ENCODE data around the gene ARFGEF3.

Gene ARFGEF3

DNA sequence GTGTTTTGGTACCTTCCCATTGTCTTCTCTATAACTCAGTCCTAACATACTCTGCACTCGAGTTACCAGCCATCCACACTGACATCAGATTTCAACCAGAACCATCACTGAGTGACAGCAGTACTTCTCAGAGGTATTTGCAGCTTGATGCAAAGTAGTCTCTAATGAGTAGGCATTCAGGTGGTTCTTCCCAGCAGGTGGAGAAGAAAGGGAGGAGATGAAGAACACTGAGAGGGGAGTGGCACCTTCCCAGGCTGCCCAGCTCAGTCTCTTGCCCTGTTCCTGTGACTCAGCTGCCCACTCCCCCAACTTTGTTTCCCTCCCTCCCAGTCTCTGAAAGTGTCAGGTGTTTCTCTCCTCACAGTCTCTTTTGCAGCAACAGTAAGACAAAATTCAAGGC lies 177.3 kb downstream of the ARFGEF3 start:
- H3K9me3 ChIP-seq (ENCODE audit: control insufficient read depth, insufficient read depth, low read depth, low read length), result no peaks in the 10 kb centered on the region
- H3K4me1 ChIP-seq (ENCODE audit: control insufficient read depth, insufficient read depth, low read length), result no peaks in the 10 kb centered on the region
- peaks cover 0 to 33% of the 10 kb centered on the region in 2 experiments; a peak in 1 of 3 replicates for H3K36me3 ChIP-seq (ENCODE audit: control insufficient read depth in 2 of 2, insufficient read depth in 1 of 2, low read length in 2 of 2)
- CTCF ChIA-PET, result interaction anchor here (0.6 kb wide), 1 partner anchor 13 kb away, joined by 3 read pairs; no protein-coding TSS in a partner anchor
- H3K27ac ChIP-seq (ENCODE audit: extremely low read depth, low read depth, low read length), result no peak overlapping the region
- TF ChIP-seq, protein P1, sequence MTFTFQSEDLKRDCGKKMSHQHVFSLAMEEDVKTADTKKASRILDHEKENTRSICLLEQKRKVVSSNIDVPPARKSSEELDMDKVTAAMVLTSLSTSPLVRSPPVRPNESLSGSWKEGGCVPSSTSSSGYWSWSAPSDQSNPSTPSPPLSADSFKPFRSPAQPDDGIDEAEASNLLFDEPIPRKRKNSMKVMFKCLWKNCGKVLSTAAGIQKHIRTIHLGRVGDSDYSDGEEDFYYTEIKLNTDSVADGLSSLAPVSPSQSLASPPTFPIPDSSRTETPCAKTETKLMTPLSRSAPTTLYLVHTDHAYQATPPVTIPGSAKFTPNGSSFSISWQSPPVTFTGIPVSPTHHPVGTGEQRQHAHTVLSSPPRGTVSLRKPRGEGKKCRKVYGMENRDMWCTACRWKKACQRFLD (tag by site-specific recombination; IDR thresholded peaks at IDR 0.05), result no peak
- TF ChIP-seq, protein P2, sequence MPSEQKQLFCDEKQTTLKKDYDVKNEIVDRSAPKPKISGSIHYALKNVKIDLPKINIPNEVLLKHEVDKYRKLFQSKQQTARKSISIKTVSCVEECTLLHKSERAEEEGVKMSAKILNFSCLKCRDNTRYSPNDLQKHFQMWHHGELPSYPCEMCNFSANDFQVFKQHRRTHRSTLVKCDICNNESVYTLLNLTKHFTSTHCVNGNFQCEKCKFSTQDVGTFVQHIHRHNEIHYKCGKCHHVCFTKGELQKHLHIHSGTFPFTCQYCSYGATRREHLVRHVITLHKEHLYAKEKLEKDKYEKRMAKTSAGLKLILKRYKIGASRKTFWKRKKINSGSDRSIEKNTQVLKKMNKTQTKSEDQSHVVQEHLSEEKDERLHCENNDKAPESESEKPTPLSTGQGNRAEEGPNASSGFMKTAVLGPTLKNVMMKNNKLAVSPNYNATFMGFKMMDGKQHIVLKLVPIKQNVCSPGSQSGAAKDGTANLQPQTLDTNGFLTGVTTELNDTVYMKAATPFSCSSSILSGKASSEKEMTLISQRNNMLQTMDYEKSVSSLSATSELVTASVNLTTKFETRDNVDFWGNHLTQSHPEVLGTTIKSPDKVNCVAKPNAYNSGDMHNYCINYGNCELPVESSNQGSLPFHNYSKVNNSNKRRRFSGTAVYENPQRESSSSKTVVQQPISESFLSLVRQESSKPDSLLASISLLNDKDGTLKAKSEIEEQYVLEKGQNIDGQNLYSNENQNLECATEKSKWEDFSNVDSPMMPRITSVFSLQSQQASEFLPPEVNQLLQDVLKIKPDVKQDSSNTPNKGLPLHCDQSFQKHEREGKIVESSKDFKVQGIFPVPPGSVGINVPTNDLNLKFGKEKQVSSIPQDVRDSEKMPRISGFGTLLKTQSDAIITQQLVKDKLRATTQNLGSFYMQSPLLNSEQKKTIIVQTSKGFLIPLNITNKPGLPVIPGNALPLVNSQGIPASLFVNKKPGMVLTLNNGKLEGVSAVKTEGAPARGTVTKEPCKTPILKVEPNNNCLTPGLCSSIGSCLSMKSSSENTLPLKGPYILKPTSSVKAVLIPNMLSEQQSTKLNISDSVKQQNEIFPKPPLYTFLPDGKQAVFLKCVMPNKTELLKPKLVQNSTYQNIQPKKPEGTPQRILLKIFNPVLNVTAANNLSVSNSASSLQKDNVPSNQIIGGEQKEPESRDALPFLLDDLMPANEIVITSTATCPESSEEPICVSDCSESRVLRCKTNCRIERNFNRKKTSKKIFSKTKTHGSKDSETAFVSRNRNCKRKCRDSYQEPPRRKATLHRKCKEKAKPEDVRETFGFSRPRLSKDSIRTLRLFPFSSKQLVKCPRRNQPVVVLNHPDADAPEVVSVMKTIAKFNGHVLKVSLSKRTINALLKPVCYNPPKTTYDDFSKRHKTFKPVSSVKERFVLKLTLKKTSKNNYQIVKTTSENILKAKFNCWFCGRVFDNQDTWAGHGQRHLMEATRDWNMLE (tag by site-specific recombination; conservative IDR thresholded peaks at IDR 0.05; ENCODE audit: low read depth), result no peak
- TF ChIP-seq ZNF24 (tag by site-specific recombination; IDR thresholded peaks at IDR 0.05), result no peak
- TF ChIP-seq ZNF404 (tag by site-specific recombination; IDR thresholded peaks at IDR 0.05), result no peak
- no peak for TF ChIP-seq ZNF133 (tag by site-specific recombination; IDR thresholded peaks at IDR 0.05)
- no peak for TF ChIP-seq ZFP69B (tag by site-specific recombination; IDR thresholded peaks at IDR 0.05)
- POLR2A ChIA-PET, result no interaction called here
- H3K4me3 ChIP-seq (ENCODE audit: low read depth, low read length), result no peak overlapping the region

DNA sequence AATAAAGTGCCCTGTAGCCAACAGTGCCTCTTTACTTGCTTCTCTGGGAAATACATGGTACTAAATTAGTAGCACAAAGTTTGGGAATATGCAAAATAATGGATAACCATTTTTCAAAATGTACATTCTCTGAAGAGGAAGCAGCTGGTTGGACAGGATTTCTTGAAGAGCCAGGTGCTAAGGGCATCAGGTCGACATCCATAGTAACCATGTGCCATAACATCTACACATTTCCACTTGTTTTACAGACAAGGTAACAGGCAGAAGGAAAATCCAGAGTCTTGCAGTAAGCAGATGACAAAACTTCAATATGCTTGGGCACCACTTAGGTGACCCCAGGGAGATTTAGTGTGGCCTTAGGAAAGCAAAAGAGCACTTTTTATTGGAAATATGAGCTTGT lies 179.4 kb downstream of the ARFGEF3 start:
- no peak overlapping the region for H3K4me3 ChIP-seq (ENCODE audit: low read depth, low read length)
- H3K36me3 ChIP-seq (ENCODE audit: control insufficient read depth in 2 of 2, insufficient read depth in 1 of 2, low read length in 2 of 2), result peaks cover 0 to 16% of the 10 kb centered on the region in 2 experiments; a peak in 1 of 3 replicates
- H3K9me3 ChIP-seq (ENCODE audit: control insufficient read depth, insufficient read depth, low read depth, low read length), result no peaks in the 10 kb centered on the region
- ChIA-PET POLR2A (no interaction called here), CTCF (no interaction called here)
- TF ChIP-seq, protein P3, sequence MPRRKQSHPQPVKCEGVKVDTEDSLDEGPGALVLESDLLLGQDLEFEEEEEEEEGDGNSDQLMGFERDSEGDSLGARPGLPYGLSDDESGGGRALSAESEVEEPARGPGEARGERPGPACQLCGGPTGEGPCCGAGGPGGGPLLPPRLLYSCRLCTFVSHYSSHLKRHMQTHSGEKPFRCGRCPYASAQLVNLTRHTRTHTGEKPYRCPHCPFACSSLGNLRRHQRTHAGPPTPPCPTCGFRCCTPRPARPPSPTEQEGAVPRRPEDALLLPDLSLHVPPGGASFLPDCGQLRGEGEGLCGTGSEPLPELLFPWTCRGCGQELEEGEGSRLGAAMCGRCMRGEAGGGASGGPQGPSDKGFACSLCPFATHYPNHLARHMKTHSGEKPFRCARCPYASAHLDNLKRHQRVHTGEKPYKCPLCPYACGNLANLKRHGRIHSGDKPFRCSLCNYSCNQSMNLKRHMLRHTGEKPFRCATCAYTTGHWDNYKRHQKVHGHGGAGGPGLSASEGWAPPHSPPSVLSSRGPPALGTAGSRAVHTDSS (tag by site-specific recombination; IDR thresholded peaks at IDR 0.05), result no peak
- TF ChIP-seq ZBTB21 (tag by site-specific recombination; IDR thresholded peaks at IDR 0.05) (no peak), ZNF394 (tag by site-specific recombination; IDR thresholded peaks at IDR 0.05; ENCODE audit: borderline replicate concordance) (no peak), ZNF138 (tag by site-specific recombination; IDR thresholded peaks at IDR 0.05; ENCODE audit: borderline replicate concordance) (no peak), ZNF571 (tag by site-specific recombination; IDR thresholded peaks at IDR 0.05) (no peak), ZNF211 (tag by site-specific recombination; IDR thresholded peaks at IDR 0.05; ENCODE audit: low read depth) (no peak), ZNF391 (tag by site-specific recombination; IDR thresholded peaks at IDR 0.05; ENCODE audit: borderline replicate concordance, low read depth) (no peak), ZNF121 (tag by site-specific recombination; IDR thresholded peaks at IDR 0.05) (no peak)
- TF ChIP-seq, protein P4, sequence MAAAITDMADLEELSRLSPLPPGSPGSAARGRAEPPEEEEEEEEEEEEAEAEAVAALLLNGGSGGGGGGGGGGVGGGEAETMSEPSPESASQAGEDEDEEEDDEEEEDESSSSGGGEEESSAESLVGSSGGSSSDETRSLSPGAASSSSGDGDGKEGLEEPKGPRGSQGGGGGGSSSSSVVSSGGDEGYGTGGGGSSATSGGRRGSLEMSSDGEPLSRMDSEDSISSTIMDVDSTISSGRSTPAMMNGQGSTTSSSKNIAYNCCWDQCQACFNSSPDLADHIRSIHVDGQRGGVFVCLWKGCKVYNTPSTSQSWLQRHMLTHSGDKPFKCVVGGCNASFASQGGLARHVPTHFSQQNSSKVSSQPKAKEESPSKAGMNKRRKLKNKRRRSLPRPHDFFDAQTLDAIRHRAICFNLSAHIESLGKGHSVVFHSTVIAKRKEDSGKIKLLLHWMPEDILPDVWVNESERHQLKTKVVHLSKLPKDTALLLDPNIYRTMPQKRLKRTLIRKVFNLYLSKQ (tag by site-specific recombination; IDR thresholded peaks at IDR 0.05; ENCODE audit: borderline replicate concordance), result no peak
- TF ChIP-seq, protein P5, sequence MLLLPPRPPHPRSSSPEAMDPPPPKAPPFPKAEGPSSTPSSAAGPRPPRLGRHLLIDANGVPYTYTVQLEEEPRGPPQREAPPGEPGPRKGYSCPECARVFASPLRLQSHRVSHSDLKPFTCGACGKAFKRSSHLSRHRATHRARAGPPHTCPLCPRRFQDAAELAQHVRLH (tag by site-specific recombination; IDR thresholded peaks at IDR 0.05), result no peak
- no peak overlapping the region for H3K27ac ChIP-seq (ENCODE audit: extremely low read depth, low read depth, low read length)
- H3K4me1 ChIP-seq (ENCODE audit: control insufficient read depth, insufficient read depth, low read length), result no peaks in the 10 kb centered on the region
